Transverse colon (tissue), 3 donors: ENCODE results near the gene MRAP2.
"Not testable (repeated sequence)": the region's sequence is repeated elsewhere in the genome, so short reads cannot be mapped to it uniquely, and the experiment has no call there.

Source experiments
- CTCF ChIP-seq, 5 experiments: fragments of 200-600 bp in 3 of 5; fragments of 450-650 bp in 2 of 5; sonication (generic) in 3 of 5; IDR thresholded peaks; 1 replicate in 2 of 5; 2 replicates in 3 of 5; pipeline ENCODE4 v1.5.1; 2016 to 2017; ENCODE audit warnings: antibody characterized with exemption in 5 of 5, inconsistent platforms in 3 of 5, mild to moderate bottlenecking in 2 of 5, moderate library complexity in 1 of 5
- POLR2A ChIP-seq: fragments of 450-650 bp; IDR thresholded peaks from one replicate; pipeline ENCODE4 v1.6.1; 2016; ENCODE audit warnings: antibody characterized with exemption, mild to moderate bottlenecking, moderate library complexity

GRCh38 chr6:84032000-84032399, 1.6 kb upstream of the MRAP2 start:
- TF ChIP-seq POLR2A; CTCF (IDR thresholded peaks at IDR 0.05): not testable (repeated sequence)
